AG08396 (cell line): ENCODE data around the gene COG6.

Experiments used
- DNase-seq: peaks from one replicate; pipeline ENCODE4 v3.0.0; 2012; ENCODE audit warnings: low spot score, mixed read lengths

Gene COG6

GRCh38 chr13:39770221-39771090 is 115.0 kb downstream of the COG6 start:
- no peak for DNase-seq

GRCh38 chr13:39773833-39774232 is 118.4 kb downstream of the COG6 start:
- peak; percentile 17 for DNase-seq

GRCh38 chr13:39776439-39776838 is 121.0 kb downstream of the COG6 start:
- peak; percentile 37 for DNase-seq

DNA sequence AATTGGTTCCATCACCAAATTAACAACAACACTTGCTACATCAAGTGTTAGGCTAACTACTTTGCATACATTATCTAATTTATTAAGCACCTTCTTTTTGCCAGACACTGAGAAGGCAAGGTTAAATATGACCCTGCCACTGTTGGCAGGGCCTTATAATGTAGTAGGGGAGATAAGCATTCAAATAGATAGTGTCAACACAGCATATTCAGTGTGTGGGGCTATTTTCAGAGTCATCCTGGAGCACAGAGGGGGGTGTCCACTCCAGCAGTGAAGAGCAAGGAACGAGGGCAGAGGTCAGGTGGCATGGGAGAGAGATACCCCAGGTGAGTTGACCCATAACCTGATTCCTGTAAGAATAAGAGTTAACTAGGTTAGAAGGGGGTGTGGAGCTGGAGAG is 121.6 kb downstream of the COG6 start:
- DNase-seq = no peak

- DNase-seq = peak; percentile 48
Observed at GRCh38 chr13:39777527-39778061, 122.1 kb downstream of the COG6 start.

- DNase-seq = no peak
Observed at GRCh38 chr13:39779337-39780265, 124.1 kb downstream of the COG6 start.

DNA sequence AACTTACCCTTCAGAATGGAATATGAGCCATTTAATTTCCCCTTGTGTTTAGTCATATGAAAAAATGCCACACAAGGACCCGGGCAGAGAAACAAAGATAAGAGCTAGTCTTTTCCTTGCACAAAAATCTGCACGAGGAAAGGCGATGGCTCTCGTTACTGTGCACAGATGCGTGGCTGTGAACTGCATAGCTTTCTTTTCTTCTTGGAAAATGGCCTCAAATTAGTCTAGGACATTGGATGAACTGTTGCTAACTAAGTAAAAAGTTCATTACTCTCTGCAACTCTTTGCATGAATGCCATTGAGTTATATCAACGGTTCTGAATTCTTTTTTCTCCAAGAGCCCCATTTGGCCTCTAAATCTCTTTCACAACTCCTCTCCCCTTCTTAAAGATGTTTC is 125.2 kb downstream of the COG6 start:
- no peak for DNase-seq

- no peak for DNase-seq
Observed at GRCh38 chr13:39781381-39781780, 125.9 kb downstream of the COG6 start.

DNA sequence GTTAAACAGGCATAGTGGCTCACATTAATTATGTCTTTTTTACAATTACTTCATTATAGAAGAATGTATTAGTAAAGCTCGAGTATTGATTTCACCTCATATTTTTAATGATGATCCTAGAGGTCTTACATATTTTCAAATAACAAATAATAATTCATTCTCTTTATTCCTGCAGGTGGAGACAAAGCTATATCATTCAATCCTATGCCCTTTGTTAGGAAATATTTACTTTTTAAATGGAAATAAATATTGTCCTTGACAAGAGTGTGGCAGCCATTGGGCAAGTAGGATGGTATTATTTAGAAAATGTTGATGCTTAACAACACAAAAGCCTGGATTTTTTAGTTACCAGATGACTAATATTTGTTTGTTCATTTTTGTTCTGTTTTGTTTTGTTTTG is 127.6 kb downstream of the COG6 start:
- no peak for DNase-seq

DNA sequence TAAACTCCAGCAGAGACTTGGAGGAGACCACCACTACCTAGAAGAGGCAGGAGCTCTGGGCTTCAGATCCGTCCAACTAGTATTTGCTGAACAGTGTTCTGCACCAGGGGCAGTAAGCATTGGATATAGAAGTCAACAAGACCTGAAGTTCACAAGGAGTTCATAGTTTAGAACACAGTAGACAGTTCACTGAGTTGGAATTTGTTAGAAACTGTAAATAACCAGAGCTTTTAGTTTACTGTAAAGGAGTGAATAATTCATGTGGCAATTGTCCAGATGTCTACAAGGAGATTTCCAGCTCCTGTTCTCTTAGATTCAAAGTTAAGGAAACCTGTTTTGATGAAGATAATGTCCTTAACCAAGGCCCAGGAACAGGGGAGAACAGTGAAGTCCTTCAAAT is 128.9 kb downstream of the COG6 start:
- no peak for DNase-seq

GRCh38 chr13:39786091-39786490 is 130.6 kb downstream of the COG6 start:
- no peak for DNase-seq

DNA sequence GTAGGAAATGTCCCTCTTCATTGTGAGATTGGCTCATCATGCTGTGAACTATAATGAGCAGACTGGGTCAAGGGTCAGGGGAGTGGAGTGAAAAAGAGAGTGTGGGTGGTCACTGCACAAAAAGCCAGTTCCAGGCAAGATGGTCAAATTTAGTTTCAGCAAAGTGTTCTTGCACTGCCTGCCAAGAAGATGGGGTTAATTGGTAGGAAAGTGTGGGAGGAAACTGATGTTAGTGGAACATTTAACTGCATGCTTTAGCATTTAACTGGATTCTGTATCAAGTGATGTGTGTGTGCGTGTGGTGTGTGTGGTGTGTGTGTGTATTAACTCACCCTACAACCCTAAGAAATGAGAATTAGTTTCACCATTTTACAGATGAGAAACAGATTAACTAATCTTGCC is 131.6 kb downstream of the COG6 start:
- DNase-seq = no peak

- DNase-seq = no peak
Observed at GRCh38 chr13:39788102-39788501, 132.6 kb downstream of the COG6 start.

DNA sequence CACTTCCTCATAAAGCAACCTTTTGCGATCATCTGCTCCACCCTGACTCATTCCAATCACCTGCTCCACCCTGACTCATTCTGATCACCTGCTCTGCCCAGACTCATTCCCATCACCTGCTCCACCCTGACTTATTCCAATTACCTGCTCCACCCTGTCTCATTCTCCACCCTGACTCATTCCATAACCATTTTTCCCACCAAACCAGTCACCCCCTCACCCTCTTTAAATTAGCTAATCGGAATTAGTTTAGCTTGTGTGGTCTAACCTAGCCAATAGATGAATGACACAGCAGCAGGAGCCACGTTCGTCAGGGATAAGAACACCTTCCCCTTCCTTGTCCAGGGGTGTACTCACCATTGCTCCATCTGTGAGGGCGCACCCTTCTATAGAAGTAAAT is 134.0 kb downstream of the COG6 start:
- no peak for DNase-seq
